ENCODE results near the gene GALK2. TPM values are rescaled to one million over a fixed set of nuclear protein-coding genes. Genes with fewer than 3 reads are reported as not detected.
"Not testable (repeated sequence)": the region's sequence is repeated elsewhere in the genome, so short reads cannot be mapped to it uniquely, and the experiment has no call there.

The GALK2 gene
- total RNA-seq, 2 experiments from 2014 or later, result 31.1 to 33.1 TPM

GRCh38 chr15:49235446-49236124 lies 65.5 kb downstream of the GALK2 start:
- Mint-ChIP-seq H3K36me3 (peaks cover 32% of the 10 kb centered on the region), H3K27ac (no peak overlapping the region), H3K27me3 (no peaks in the 10 kb centered on the region), H3K4me1 (ENCODE audit: low read depth) (peaks cover 9% of the 10 kb centered on the region), H3K9me3 (peaks cover 4% of the 10 kb centered on the region), H3K4me3 (no peak overlapping the region)
- ChIA-PET POLR2A (no interaction called here), CTCF (interaction anchor here (0.7 to 4.6 kb wide), 11 partner anchors 14 to 1080 kb away, joined by 3 to 69 read pairs (median 4); partner anchors contain the start of gene FGF7)
- intact Hi-C loops (cut with micrococcal nuclease), result loop anchor here (1.0 to 5.0 kb wide), 4 partner anchors 187 to 909 kb away; no protein-coding TSS in a partner anchor
- DNase-seq, result peak; percentile 57

GRCh38 chr15:49236869-49237268 lies 66.8 kb downstream of the GALK2 start:
- DNase-seq, result no peak
- Mint-ChIP-seq H3K4me3 (no peak overlapping the region), H3K9me3 (peaks cover 4% of the 10 kb centered on the region), H3K27ac (no peak overlapping the region), H3K27me3 (no peaks in the 10 kb centered on the region), H3K4me1 (ENCODE audit: low read depth) (peaks cover 9% of the 10 kb centered on the region), H3K36me3 (peaks cover 26% of the 10 kb centered on the region)
- intact Hi-C loops (cut with micrococcal nuclease), result loop anchor here (5.0 kb wide), 2 partner anchors 375 to 815 kb away; no protein-coding TSS in a partner anchor
- CTCF ChIA-PET, result interaction anchor here (0.6 to 4.6 kb wide), 4 partner anchors 186 to 909 kb away, joined by 4 to 69 read pairs (median 4); partner anchors contain the start of gene FGF7
- POLR2A ChIA-PET, result no interaction called here

GRCh38 chr15:49238342-49238741 lies 68.3 kb downstream of the GALK2 start:
- peaks cover 24% of the 10 kb centered on the region for H3K36me3 Mint-ChIP-seq
- ChIA-PET CTCF (interaction anchor here (4.6 kb wide), 1 partner anchor 184 kb away, joined by 69 read pairs; the partner anchor contains the start of gene FGF7), POLR2A (no interaction called here)
- H3K4me3 Mint-ChIP-seq, result no peak overlapping the region
- H3K27me3 Mint-ChIP-seq, result no peaks in the 10 kb centered on the region
- peaks cover 4% of the 10 kb centered on the region for H3K9me3 Mint-ChIP-seq
- no peak for DNase-seq
- intact Hi-C loops (cut with micrococcal nuclease), result loop anchor here (5.0 kb wide), 2 partner anchors 376 to 814 kb away; no protein-coding TSS in a partner anchor
- peaks cover 9% of the 10 kb centered on the region for H3K4me1 Mint-ChIP-seq (ENCODE audit: low read depth)
- H3K27ac Mint-ChIP-seq, result no peak overlapping the region

- Mint-ChIP-seq H3K27me3 (no peaks in the 10 kb centered on the region), H3K4me3 (no peak overlapping the region), H3K27ac (no peak overlapping the region), H3K4me1 (ENCODE audit: low read depth) (peaks cover 9% of the 10 kb centered on the region), H3K36me3 (peaks cover 25% of the 10 kb centered on the region), H3K9me3 (peaks cover 4% of the 10 kb centered on the region)
- ChIA-PET CTCF (no interaction called here), POLR2A (no interaction called here)
- DNase-seq, result no peak
- intact Hi-C loops (cut with micrococcal nuclease), result loop anchor here (5.0 kb wide), 2 partner anchors 377 to 813 kb away; no protein-coding TSS in a partner anchor
Measured at GRCh38 chr15:49239105-49239504, 69.1 kb downstream of the GALK2 start.

GRCh38 chr15:49242820-49243219 lies 72.8 kb downstream of the GALK2 start:
- CTCF ChIA-PET, result interaction anchor here (1.0 kb wide), 1 partner anchor 180 kb away, joined by 3 read pairs; the partner anchor contains the start of gene FGF7

GRCh38 chr15:49247556-49248110 lies 77.6 kb downstream of the GALK2 start:
- H3K4me3 Mint-ChIP-seq, result no peak overlapping the region
- no peaks in the 10 kb centered on the region for H3K27me3 Mint-ChIP-seq
- peaks cover 63% of the 10 kb centered on the region for H3K36me3 Mint-ChIP-seq
- peaks cover 18% of the 10 kb centered on the region for H3K9me3 Mint-ChIP-seq
- DNase-seq, result no peak
- ChIA-PET POLR2A (no interaction called here), CTCF (interaction anchor here (0.6 kb wide), 1 partner anchor 62 kb away, joined by 3 read pairs; no protein-coding TSS in a partner anchor)
- no peaks in the 10 kb centered on the region for H3K4me1 Mint-ChIP-seq (ENCODE audit: low read depth)
- H3K27ac Mint-ChIP-seq, result no peak overlapping the region
- intact Hi-C loops (cut with micrococcal nuclease), result no loop called here

More at GRCh38 chr15:49242820-49243219, 72.8 kb downstream of the GALK2 start:
- POLR2A ChIA-PET, result no interaction called here
- Mint-ChIP-seq H3K4me1 (ENCODE audit: low read depth) (no peaks in the 10 kb centered on the region), H3K36me3 (peaks cover 43% of the 10 kb centered on the region), H3K27ac (no peak overlapping the region), H3K4me3 (no peak overlapping the region), H3K9me3 (no peaks in the 10 kb centered on the region), H3K27me3 (no peaks in the 10 kb centered on the region)
- intact Hi-C loops (cut with micrococcal nuclease), result no loop called here
- no peak for DNase-seq

- DNase-seq, result no peak
- Mint-ChIP-seq H3K27me3 (no peaks in the 10 kb centered on the region), H3K27ac (no peak overlapping the region), H3K4me3 (no peak overlapping the region), H3K4me1 (ENCODE audit: low read depth) (no peaks in the 10 kb centered on the region), H3K36me3 (peaks cover 57% of the 10 kb centered on the region), H3K9me3 (peaks cover 18% of the 10 kb centered on the region)
- intact Hi-C loops (cut with micrococcal nuclease), result no loop called here
- ChIA-PET POLR2A (no interaction called here), CTCF (no interaction called here)
Measured at GRCh38 chr15:49248291-49248690, 78.2 kb downstream of the GALK2 start.

GRCh38 chr15:49255966-49256759 lies 86.1 kb downstream of the GALK2 start:
- H3K4me1 Mint-ChIP-seq (ENCODE audit: low read depth), result no peaks in the 10 kb centered on the region
- ChIA-PET CTCF (no interaction called here), POLR2A (no interaction called here)
- H3K9me3 Mint-ChIP-seq, result peaks cover 2% of the 10 kb centered on the region
- DNase-seq, result no peak
- intact Hi-C loops (cut with micrococcal nuclease), result no loop called here
- H3K36me3 Mint-ChIP-seq, result peaks cover 17% of the 10 kb centered on the region
- H3K27ac Mint-ChIP-seq, result no peak overlapping the region
- no peak overlapping the region for H3K4me3 Mint-ChIP-seq
- no peaks in the 10 kb centered on the region for H3K27me3 Mint-ChIP-seq

GRCh38 chr15:49265117-49265516 lies 95.1 kb downstream of the GALK2 start:
- CTCF ChIA-PET, result not testable (repeated sequence)

GRCh38 chr15:49265911-49266310 lies 95.9 kb downstream of the GALK2 start:
- POLR2A ChIA-PET, result no interaction called here
- intact Hi-C loops (cut with micrococcal nuclease), result no loop called here

More at GRCh38 chr15:49265117-49265516, 95.1 kb downstream of the GALK2 start:
- H3K9me3 Mint-ChIP-seq; H3K4me3 Mint-ChIP-seq; H3K27me3 Mint-ChIP-seq; H3K27ac Mint-ChIP-seq; intact Hi-C loops (cut with micrococcal nuclease); POLR2A ChIA-PET; DNase-seq; H3K4me1 Mint-ChIP-seq (ENCODE audit: low read depth): not testable (repeated sequence)
- peaks cover 10% of the 10 kb centered on the region for H3K36me3 Mint-ChIP-seq

GRCh38 chr15:49270541-49271421 lies 100.7 kb downstream of the GALK2 start:
- Mint-ChIP-seq H3K4me3 (no peak overlapping the region), H3K27ac (no peak overlapping the region), H3K27me3 (no peaks in the 10 kb centered on the region), H3K36me3 (peaks cover 4% of the 10 kb centered on the region), H3K9me3 (no peaks in the 10 kb centered on the region), H3K4me1 (ENCODE audit: low read depth) (peaks cover 10% of the 10 kb centered on the region)
- intact Hi-C loops (cut with micrococcal nuclease), result no loop called here
- DNase-seq, result no peak
- POLR2A ChIA-PET, result no interaction called here
- CTCF ChIA-PET, result no interaction called here

More at GRCh38 chr15:49265911-49266310, 95.9 kb downstream of the GALK2 start:
- Mint-ChIP-seq H3K27ac (no peak overlapping the region), H3K4me1 (ENCODE audit: low read depth) (peaks cover 10% of the 10 kb centered on the region), H3K9me3 (peaks cover 6% of the 10 kb centered on the region), H3K27me3 (no peaks in the 10 kb centered on the region), H3K4me3 (no peak overlapping the region), H3K36me3 (peaks cover 8% of the 10 kb centered on the region)
- CTCF ChIA-PET, result no interaction called here
- DNase-seq, result no peak

Measured in activated CD4-positive, alpha-beta memory T cell treated with anti-CD3 and anti-CD28 coated beads for 36 hours (primary cell).